ENCODE measurements around the gene METTL8. TPM values are rescaled to one million over a fixed set of nuclear protein-coding genes. Genes with fewer than 3 reads are reported as not detected.

Gene METTL8
- total and polyA plus RNA-seq, 2 experiments from 2014 or later: 60.9 to 64.3 TPM

- H3K27ac Mint-ChIP-seq: peak overlapping the region; percentile 95
- Histone ChIP-seq H3K79me2 (replicated peaks; ENCODE audit: insufficient read depth) (peaks cover 88% of the 10 kb centered on the region), H3K9me2 (ENCODE audit: insufficient read depth) (peaks cover 11% of the 10 kb centered on the region), H3K4me1 (ENCODE audit: insufficient read depth) (peaks cover 42% of the 10 kb centered on the region), H3K36me3 (ENCODE audit: insufficient read depth) (no peaks in the 10 kb centered on the region), H3K4me3 (0 out of 2 replicates have a peak overlapping the region, but pooled peaks have one; percentile 31), H3K27me3 (ENCODE audit: insufficient read depth) (no peaks in the 10 kb centered on the region), H3K27ac (ENCODE audit: low read depth) (peak overlapping the region; percentile 50), H3K4me2 (peak overlapping the region; percentile 67), H4K20me1 (replicated peaks; ENCODE audit: insufficient read depth) (no peaks in the 10 kb centered on the region), H2AFZ (no peak overlapping the region), H3F3A (replicated peaks; ENCODE audit: low read depth) (no peaks in the 10 kb centered on the region)
- H3K4me3 Mint-ChIP-seq: no peak overlapping the region
- ATAC-seq (no peak), DNase-seq (ENCODE audit: low spot score) (no peak)
- TF ChIP-seq ZNF114 (CRISPR knock-in tag; IDR thresholded peaks at IDR 0.05) (no peak), JUNB (IDR thresholded peaks at IDR 0.05; ENCODE audit: unreplicated experiment) (no peak), POLR2AphosphoS5 (IDR thresholded peaks at IDR 0.05; ENCODE audit: low read depth) (no peak), EZH2 (IDR thresholded peaks at IDR 0.05; ENCODE audit: low read depth, unreplicated experiment) (no peak), ETS1 (IDR thresholded peaks at IDR 0.05) (no peak), REST (IDR thresholded peaks at IDR 0.05; ENCODE audit: unreplicated experiment) (no peak), CREB1 (CRISPR knock-in tag; IDR thresholded peaks at IDR 0.05; ENCODE audit: low read depth) (no peak)
- peaks cover 5% of the 10 kb centered on the region; the same call in 2 of the 3 replicates for H3K36me3 Mint-ChIP-seq (ENCODE audit: low read depth)
- peaks cover 43% of the 10 kb centered on the region for H3K4me1 Mint-ChIP-seq
- no peaks in the 10 kb centered on the region for H3K9me3 Mint-ChIP-seq
- peaks cover 3% of the 10 kb centered on the region for H3K27me3 Mint-ChIP-seq (ENCODE audit: insufficient read depth, low read depth, poor library complexity)
Observed at GRCh38 chr2:171410101-171410500, 23.7 kb downstream of the METTL8 start.

GRCh38 chr2:171409436-171409971 lies 24.3 kb downstream of the METTL8 start:
- H2AFZ ChIP-seq: no peak overlapping the region
- H3K79me2 ChIP-seq (replicated peaks; ENCODE audit: insufficient read depth): peaks cover 88% of the 10 kb centered on the region
- Mint-ChIP-seq H3K36me3 (ENCODE audit: low read depth) (peaks cover 4% of the 10 kb centered on the region), H3K4me3 (peak overlapping the region; percentile 62), H3K27ac (peak overlapping the region; percentile 95), H3K4me1 (peaks cover 45% of the 10 kb centered on the region), H3K27me3 (ENCODE audit: insufficient read depth, low read depth, poor library complexity) (peaks cover 4% of the 10 kb centered on the region), H3K9me3 (no peaks in the 10 kb centered on the region)
- H3K4me3 ChIP-seq: peak overlapping the region; percentile 31
- peaks cover 14% of the 10 kb centered on the region for H3K9me2 ChIP-seq (ENCODE audit: insufficient read depth)
- H4K20me1 ChIP-seq (replicated peaks; ENCODE audit: insufficient read depth): no peaks in the 10 kb centered on the region
- peak; percentile 56 for DNase-seq (ENCODE audit: low spot score)
- no peaks in the 10 kb centered on the region for H3F3A ChIP-seq (replicated peaks; ENCODE audit: low read depth)
- no peaks in the 10 kb centered on the region for H3K36me3 ChIP-seq (ENCODE audit: insufficient read depth)
- ATAC-seq: peak; percentile 93
- H3K27me3 ChIP-seq (ENCODE audit: insufficient read depth): no peaks in the 10 kb centered on the region
- TF ChIP-seq JUNB (IDR thresholded peaks at IDR 0.05; ENCODE audit: unreplicated experiment) (no peak), ZNF462 (CRISPR knock-in tag; IDR thresholded peaks at IDR 0.05) (peak; percentile 95), ZNF114 (CRISPR knock-in tag; IDR thresholded peaks at IDR 0.05) (peak; percentile 27; the same call in 1 of the 2 replicates)
- peaks cover 42% of the 10 kb centered on the region for H3K4me1 ChIP-seq (ENCODE audit: insufficient read depth)
- H3K27ac ChIP-seq (ENCODE audit: low read depth): peak overlapping the region; percentile 50
- peak overlapping the region; percentile 67 for H3K4me2 ChIP-seq
